GM12873 (cell line): Measurements from ENCODE around the gene FRMD3.

ENCODE experiments used
- CTCF ChIP-seq: IDR thresholded peaks from 2 replicates; pipeline ENCODE4 v1.5.1; 2012; ENCODE audit warnings: low read depth, mild to moderate bottlenecking, moderate library complexity, low read length, control low read depth; ENCODE audit not compliant: insufficient read depth; ENCODE audit errors: missing control alignments

FRMD3 gene

GRCh38 chr9:83538890-83539238, 663 bp upstream of the FRMD3 start:
- no peak for TF ChIP-seq CTCF

GRCh38 chr9:83537331-83538171, 650 bp downstream of the FRMD3 start:
- TF ChIP-seq CTCF = no peak

- no peak for TF ChIP-seq CTCF
These were observed 1.9 kb downstream of the FRMD3 start for GRCh38 chr9:83536332-83536731.

- TF ChIP-seq CTCF = no peak
These were observed 2.5 kb downstream of the FRMD3 start for GRCh38 chr9:83535736-83536135.

GRCh38 chr9:83533296-83533695, 4.9 kb downstream of the FRMD3 start:
- no peak for TF ChIP-seq CTCF

- TF ChIP-seq CTCF = no peak
These were observed 11.3 kb downstream of the FRMD3 start for GRCh38 chr9:83526901-83527300.

GRCh38 chr9:83526211-83526610, 12.0 kb downstream of the FRMD3 start:
- no peak for TF ChIP-seq CTCF
